GM19452 (cell line): ENCODE measurements around the gene ABCC10.
"Not testable (repeated sequence)": the region's sequence is repeated elsewhere in the genome, so short reads cannot be mapped to it uniquely, and the experiment has no call there.

Source experiments
- ATAC-seq: cut with Tn5 transposase; IDR thresholded peaks from one replicate; pipeline ENCODE4 v1.9.1; 2021; ENCODE audit not compliant: unreplicated experiment

Gene ABCC10

DNA sequence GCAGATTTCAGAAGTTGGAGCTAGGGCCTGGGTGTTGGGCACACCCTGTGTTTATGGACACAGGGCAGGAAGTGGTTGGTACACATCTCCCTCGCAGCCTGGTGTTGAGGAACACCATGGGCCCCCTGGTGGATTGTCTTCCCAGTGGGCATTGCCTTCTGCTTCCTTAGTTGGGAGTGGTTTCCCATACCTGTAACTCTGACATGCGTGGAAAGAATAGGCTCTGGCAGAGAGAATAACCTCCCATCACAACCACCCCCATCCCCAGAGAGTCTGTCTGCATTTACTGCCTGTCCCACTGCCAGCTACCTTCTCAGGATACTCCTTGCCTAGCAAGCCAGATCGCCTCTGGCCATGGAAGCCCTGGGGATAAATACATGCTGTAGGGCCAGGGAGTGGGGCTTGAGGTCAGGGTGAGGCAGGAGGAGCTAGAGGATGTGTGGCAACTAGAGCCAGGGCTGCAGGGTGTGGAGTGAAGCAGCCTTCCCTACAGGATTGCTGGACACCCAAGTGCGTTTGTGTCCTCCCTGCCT lies 68.1 kb downstream of the ABCC10 start:
- ATAC-seq = no peak

- no peak for ATAC-seq
These were observed 69.2 kb downstream of the ABCC10 start for GRCh38 chr6:43496370-43497128.

GRCh38 chr6:43497129-43497396 lies 69.7 kb downstream of the ABCC10 start:
- ATAC-seq = no peak

GRCh38 chr6:43497689-43498088 lies 70.3 kb downstream of the ABCC10 start:
- ATAC-seq = no peak

DNA sequence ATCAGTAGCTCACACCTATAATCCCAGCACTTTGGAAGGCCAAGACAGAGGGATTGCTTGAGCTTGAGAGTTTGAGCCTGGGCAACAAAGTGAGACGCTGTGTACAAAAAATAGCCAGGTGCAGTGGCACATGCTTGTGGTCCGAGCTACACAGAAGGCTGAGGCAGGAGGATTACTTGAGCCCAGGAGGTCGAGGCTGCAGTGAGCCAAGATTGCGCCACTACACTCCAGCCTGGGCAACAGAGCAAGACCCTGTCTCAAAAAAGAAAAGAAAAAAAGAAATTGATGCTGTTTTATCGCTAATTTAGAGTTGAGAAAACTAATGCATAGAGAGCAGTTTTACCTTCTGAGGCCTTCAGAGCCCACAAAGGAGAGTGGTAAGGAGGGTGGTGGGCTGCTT lies 71.0 kb downstream of the ABCC10 start:
- ATAC-seq = not testable (repeated sequence)

GRCh38 chr6:43499028-43499815 lies 71.9 kb downstream of the ABCC10 start:
- ATAC-seq = no peak
